CD4-positive, alpha-beta T cell (primary cell): Measurements from ENCODE around the gene PAQR8. TPM values are rescaled to one million over a fixed set of nuclear protein-coding genes. Genes with fewer than 3 reads are reported as not detected.

ENCODE experiments used
- ATAC-seq: fragments of 200-7000 bp; cut with Tn5 transposase; one replicate; pipeline ENCODE4 v1.10.0; 2022; ENCODE audit warnings: mild to moderate bottlenecking; ENCODE audit not compliant: poor library complexity
- CTCF ChIA-PET: fragments of 350-600 bp; sonication (Branson Sonifier 250); formaldehyde crosslinking; loops from one replicate; lab custom pipeline; 2021; ENCODE audit warnings: antibody characterized with exemption, inconsistent platforms; lab: Charles Lee
- POLR2A ChIA-PET: fragments of 350-600 bp; sonication (Branson Sonifier 250); formaldehyde crosslinking; loops from one replicate; lab custom pipeline; 2021; ENCODE audit warnings: antibody characterized with exemption, inconsistent platforms; lab: Charles Lee
- DNase-seq, 14 experiments: peaks; one replicate each; pipeline ENCODE4 v3.0.0-alpha.2; 2013 to 2020; ENCODE audit warnings: mixed read lengths in 2 of 14
- H3K27ac ChIP-seq, 2 donors: one replicate each; pipeline versions ENCODE4 v1.5.1 to v1.7.0; 2013; ENCODE audit warnings: low read length in 2 of 2, low read depth in 1 of 2, mild to moderate bottlenecking in 1 of 2
- H3K27me3 ChIP-seq, 2 experiments: 1 replicate in 1 of 2; 2 replicates in 1 of 2; pipeline versions ENCODE4 v1.6.1 to v1.7.0; 2013; ENCODE audit warnings: low read length in 2 of 2, control low read depth in 1 of 2, mild to moderate bottlenecking in 1 of 2, moderate library complexity in 1 of 2; ENCODE audit not compliant: insufficient read depth in 2 of 2, control insufficient read depth in 1 of 2
- H3K36me3 ChIP-seq: one replicate; pipeline ENCODE4 v1.6.1; 2013; ENCODE audit warnings: low read length, control low read depth; ENCODE audit not compliant: insufficient read depth
- H3K4me1 ChIP-seq: one replicate; pipeline ENCODE4 v1.6.1; 2013; ENCODE audit warnings: low read length, control low read depth; ENCODE audit not compliant: insufficient read depth
- H3K4me3 ChIP-seq: one replicate; pipeline ENCODE4 v1.5.1; 2013; ENCODE audit warnings: mild to moderate bottlenecking, low read length, moderate library complexity
- H3K9me3 ChIP-seq, 2 experiments: 1 replicate in 1 of 2; 2 replicates in 1 of 2; pipeline versions ENCODE4 v1.6.1 to v1.7.0; 2013; ENCODE audit warnings: low read length in 2 of 2, mild to moderate bottlenecking in 2 of 2, control low read depth in 1 of 2, moderate library complexity in 1 of 2; ENCODE audit not compliant: control insufficient read depth in 1 of 2, insufficient read depth in 1 of 2
- H3K27ac Mint-ChIP-seq: one replicate; pipeline ENCODE4 v1.8.0; 2020; ENCODE audit warnings: mixed read lengths
- H3K27me3 Mint-ChIP-seq: one replicate; pipeline ENCODE4 v1.8.0; 2021; ENCODE audit warnings: mixed read lengths
- H3K36me3 Mint-ChIP-seq: one replicate; pipeline ENCODE4 v1.8.0; 2021; ENCODE audit warnings: low read depth, mixed read lengths
- H3K4me1 Mint-ChIP-seq: one replicate; pipeline ENCODE4 v1.8.0; 2021; ENCODE audit warnings: low read depth, mixed read lengths
- H3K4me3 Mint-ChIP-seq: one replicate; pipeline ENCODE4 v1.8.0; 2020; ENCODE audit warnings: mild to moderate bottlenecking, mixed read lengths
- H3K9me3 Mint-ChIP-seq: one replicate; pipeline ENCODE4 v1.8.0; 2020; ENCODE audit warnings: mixed read lengths
- CTCF ChIP-seq: fragments of 200-600 bp; IDR thresholded peaks from one replicate; pipeline ENCODE4 v1.8.0; 2022; ENCODE audit warnings: antibody characterized with exemption, mild to moderate bottlenecking
- intact Hi-C, 2 experiments: fragments of 100-400 bp; cut with DNase I in 1 of 2; cut with micrococcal nuclease in 1 of 2; formaldehyde crosslinking; loops; one replicate each; pipeline versions ENCODE4 v1.15.1 to v1.9.0; 2023 to 2025; cut with DNase I, micrococcal nuclease
- total RNA-seq, 174 experiments: library from RNA in 2 of 174; stranded (reverse) in 2 of 174; gene quantifications; one replicate each; pipeline ENCODE4 v1.2.3 and lab custom pipeline; 2021 to 2026

The PAQR8 gene
- total RNA-seq, 2 experiments from 2014 or later: 1.8 to 1.9 TPM

- no peaks in the 10 kb centered on the region for H3K9me3 ChIP-seq
- TF ChIP-seq CTCF: no peak
- Mint-ChIP-seq H3K4me1 (no peaks in the 10 kb centered on the region), H3K4me3 (no peak overlapping the region), H3K9me3 (no peaks in the 10 kb centered on the region), H3K36me3 (no peaks in the 10 kb centered on the region), H3K27ac (no peak overlapping the region), H3K27me3 (no peaks in the 10 kb centered on the region)
- ATAC-seq (no peak), DNase-seq (no peak)
- intact Hi-C loops: no loop called here
- H3K4me1 ChIP-seq: no peaks in the 10 kb centered on the region
- ChIA-PET CTCF (no interaction called here), POLR2A (no interaction called here)
- no peak overlapping the region for H3K4me3 ChIP-seq
- no peaks in the 10 kb centered on the region for H3K27me3 ChIP-seq
- H3K36me3 ChIP-seq: no peaks in the 10 kb centered on the region
- no peak overlapping the region for H3K27ac ChIP-seq
Observed at GRCh38 chr6:52435345-52435744, 73.4 kb downstream of the PAQR8 start.

- H3K9me3 Mint-ChIP-seq: no peaks in the 10 kb centered on the region
- ATAC-seq: no peak
- no peak for TF ChIP-seq CTCF
- no peaks in the 10 kb centered on the region for H3K4me1 Mint-ChIP-seq
- no peaks in the 10 kb centered on the region for H3K27me3 Mint-ChIP-seq
- H3K27ac Mint-ChIP-seq: no peak overlapping the region
- H3K4me3 ChIP-seq: no peak overlapping the region
- no peak overlapping the region for H3K27ac ChIP-seq
- DNase-seq: no peak
- no peaks in the 10 kb centered on the region for H3K9me3 ChIP-seq
- H3K27me3 ChIP-seq: no peaks in the 10 kb centered on the region
- intact Hi-C loops: no loop called here
- POLR2A ChIA-PET: no interaction called here
- H3K4me1 ChIP-seq: no peaks in the 10 kb centered on the region
- no peaks in the 10 kb centered on the region for H3K36me3 Mint-ChIP-seq
- no peaks in the 10 kb centered on the region for H3K36me3 ChIP-seq
- no peak overlapping the region for H3K4me3 Mint-ChIP-seq
- CTCF ChIA-PET: no interaction called here
Observed at GRCh38 chr6:52438926-52439325, 77.0 kb downstream of the PAQR8 start.

GRCh38 chr6:52454556-52454955 is 92.6 kb downstream of the PAQR8 start:
- ATAC-seq: no peak
- H3K27me3 Mint-ChIP-seq: no peaks in the 10 kb centered on the region
- no peaks in the 10 kb centered on the region for H3K36me3 ChIP-seq
- no peak overlapping the region for H3K27ac ChIP-seq
- no peak for DNase-seq
- no peak overlapping the region for H3K4me3 Mint-ChIP-seq
- TF ChIP-seq CTCF: no peak
- H3K4me1 ChIP-seq: no peaks in the 10 kb centered on the region
- H3K4me3 ChIP-seq: no peak overlapping the region
- H3K27ac Mint-ChIP-seq: no peak overlapping the region
- H3K36me3 Mint-ChIP-seq: peaks cover 32% of the 10 kb centered on the region
- no peaks in the 10 kb centered on the region for H3K4me1 Mint-ChIP-seq
- H3K27me3 ChIP-seq: no peaks in the 10 kb centered on the region
- POLR2A ChIA-PET: no interaction called here
- intact Hi-C loops: no loop called here
- peaks cover 9% of the 10 kb centered on the region for H3K9me3 Mint-ChIP-seq
- peaks cover 4 to 8% of the 10 kb centered on the region in 2 experiments for H3K9me3 ChIP-seq
- CTCF ChIA-PET: no interaction called here
